ENCODE data around the gene COL6A6. TPM values are rescaled to one million over a fixed set of nuclear protein-coding genes. Genes with fewer than 3 reads are reported as not detected.

The COL6A6 gene
- total RNA-seq, 1 experiment from 2014 or later: not detected

DNA sequence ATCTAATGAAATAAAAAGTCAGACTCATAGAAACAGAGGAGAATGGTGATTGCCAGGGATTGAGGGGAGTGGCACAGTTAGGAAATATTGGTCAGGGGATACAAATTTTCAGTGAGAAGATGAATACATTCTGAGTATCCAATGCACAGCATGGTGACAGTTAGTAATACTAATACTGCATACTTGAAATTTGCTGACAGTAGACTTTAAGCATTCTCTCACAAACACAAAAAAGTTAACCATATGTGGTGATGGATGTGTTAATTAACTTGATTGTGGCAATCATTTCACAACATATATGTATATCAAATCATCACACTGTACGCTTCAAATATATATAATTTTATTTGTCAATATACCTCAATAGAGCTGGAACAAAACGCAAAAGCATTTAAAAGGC is 9.2 kb upstream of the COL6A6 start:
- no peak overlapping the region for H3K4me2 ChIP-seq
- no peaks in the 10 kb centered on the region for H3K9me2 ChIP-seq (ENCODE audit: insufficient read depth)
- CTCF ChIA-PET: no interaction called here
- H3K4me1 ChIP-seq (replicated peaks; ENCODE audit: insufficient read depth): no peaks in the 10 kb centered on the region
- no peaks in the 10 kb centered on the region for H3K36me3 ChIP-seq (ENCODE audit: low read depth)
- no peak overlapping the region for H2AFZ ChIP-seq
- peaks cover 80% of the 10 kb centered on the region for H3K27me3 ChIP-seq (ENCODE audit: insufficient read depth, low read depth)
- DNase-seq: no peak
- no peaks in the 10 kb centered on the region for H3F3A ChIP-seq (ENCODE audit: insufficient read depth, low read depth)
- BruUV-seq (replicated peaks): no TSS peak
- POLR2A ChIA-PET (ENCODE audit: unreplicated experiment): no interaction called here
- no peaks in the 10 kb centered on the region for H3K79me2 ChIP-seq (ENCODE audit: low read depth)
- H3K4me3 ChIP-seq: no peak overlapping the region
- H3K9me3 ChIP-seq (ENCODE audit: insufficient read depth, low read depth): no peaks in the 10 kb centered on the region
- TF ChIP-seq, protein P1, sequence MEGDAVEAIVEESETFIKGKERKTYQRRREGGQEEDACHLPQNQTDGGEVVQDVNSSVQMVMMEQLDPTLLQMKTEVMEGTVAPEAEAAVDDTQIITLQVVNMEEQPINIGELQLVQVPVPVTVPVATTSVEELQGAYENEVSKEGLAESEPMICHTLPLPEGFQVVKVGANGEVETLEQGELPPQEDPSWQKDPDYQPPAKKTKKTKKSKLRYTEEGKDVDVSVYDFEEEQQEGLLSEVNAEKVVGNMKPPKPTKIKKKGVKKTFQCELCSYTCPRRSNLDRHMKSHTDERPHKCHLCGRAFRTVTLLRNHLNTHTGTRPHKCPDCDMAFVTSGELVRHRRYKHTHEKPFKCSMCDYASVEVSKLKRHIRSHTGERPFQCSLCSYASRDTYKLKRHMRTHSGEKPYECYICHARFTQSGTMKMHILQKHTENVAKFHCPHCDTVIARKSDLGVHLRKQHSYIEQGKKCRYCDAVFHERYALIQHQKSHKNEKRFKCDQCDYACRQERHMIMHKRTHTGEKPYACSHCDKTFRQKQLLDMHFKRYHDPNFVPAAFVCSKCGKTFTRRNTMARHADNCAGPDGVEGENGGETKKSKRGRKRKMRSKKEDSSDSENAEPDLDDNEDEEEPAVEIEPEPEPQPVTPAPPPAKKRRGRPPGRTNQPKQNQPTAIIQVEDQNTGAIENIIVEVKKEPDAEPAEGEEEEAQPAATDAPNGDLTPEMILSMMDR (conservative IDR thresholded peaks at IDR 0.05): no peak
- no peak overlapping the region for H3K27ac ChIP-seq
- intact Hi-C loops (cut with micrococcal nuclease; ENCODE audit: unreplicated experiment): no loop called here
- H4K20me1 ChIP-seq (ENCODE audit: insufficient read depth): no peaks in the 10 kb centered on the region

DNA sequence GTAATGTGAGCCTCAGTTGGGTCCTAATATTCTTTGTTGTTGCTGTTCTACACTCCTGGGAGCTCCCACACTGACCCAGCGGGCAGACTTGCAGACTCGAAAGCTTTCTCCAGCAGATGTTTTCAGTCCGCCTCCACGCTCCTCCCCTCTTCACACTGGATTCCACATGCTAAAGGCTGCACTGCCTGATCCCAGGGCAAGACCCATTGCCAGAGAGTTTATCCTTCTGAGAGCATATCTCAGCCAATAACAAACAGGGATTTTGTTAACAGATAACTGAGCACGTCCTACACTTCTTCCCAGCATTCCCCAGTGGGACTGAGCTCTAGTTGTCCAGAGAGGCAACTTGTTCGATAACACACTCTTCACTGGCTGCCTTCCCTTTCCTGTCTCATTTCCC is 8.0 kb upstream of the COL6A6 start:
- ChIA-PET POLR2A (ENCODE audit: unreplicated experiment) (no interaction called here), CTCF (no interaction called here)
- BruUV-seq (replicated peaks): no TSS peak
- no peak overlapping the region for H3K4me3 ChIP-seq
- no peaks in the 10 kb centered on the region for H4K20me1 ChIP-seq (ENCODE audit: insufficient read depth)
- no peaks in the 10 kb centered on the region for H3F3A ChIP-seq (ENCODE audit: insufficient read depth, low read depth)
- no peak overlapping the region for H3K4me2 ChIP-seq
- H3K79me2 ChIP-seq (ENCODE audit: low read depth): no peaks in the 10 kb centered on the region
- H3K9me3 ChIP-seq (ENCODE audit: insufficient read depth, low read depth): no peaks in the 10 kb centered on the region
- H2AFZ ChIP-seq: no peak overlapping the region; the same call in 1 of the 2 replicates
- intact Hi-C loops (cut with micrococcal nuclease; ENCODE audit: unreplicated experiment): no loop called here
- H3K27me3 ChIP-seq (ENCODE audit: insufficient read depth, low read depth): peaks cover 70% of the 10 kb centered on the region
- H3K4me1 ChIP-seq (replicated peaks; ENCODE audit: insufficient read depth): no peaks in the 10 kb centered on the region
- no peak for TF ChIP-seq EZH2 (IDR thresholded peaks at IDR 0.05; ENCODE audit: low read depth)
- TF ChIP-seq, protein P1 (conservative IDR thresholded peaks at IDR 0.05): no peak
- no peak overlapping the region for H3K27ac ChIP-seq
- H3K9me2 ChIP-seq (ENCODE audit: insufficient read depth): no peaks in the 10 kb centered on the region
- no peak for DNase-seq
- no peaks in the 10 kb centered on the region for H3K36me3 ChIP-seq (ENCODE audit: low read depth)

DNA sequence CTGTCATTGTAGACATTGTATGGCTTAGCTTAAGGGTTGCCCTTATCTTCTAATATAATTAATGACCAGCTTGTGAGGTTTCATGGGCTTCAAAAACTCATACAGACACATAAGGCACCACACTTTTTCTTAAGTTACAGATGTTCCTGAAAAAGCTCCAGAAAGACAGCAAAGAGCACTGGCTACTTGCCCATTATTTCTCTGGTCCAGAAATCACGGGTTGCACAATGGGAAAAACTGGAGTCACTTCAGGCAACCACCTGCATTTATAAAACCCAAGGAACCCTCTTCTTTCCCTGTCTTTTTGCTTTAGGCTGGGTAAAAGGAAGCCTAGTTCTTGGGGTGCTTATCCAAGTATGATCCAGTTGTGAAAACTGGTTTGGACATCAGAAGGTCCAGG is 2.3 kb upstream of the COL6A6 start:
- Histone ChIP-seq H3K4me2 (no peak overlapping the region), H2AFZ (no peak overlapping the region), H3K27me3 (ENCODE audit: insufficient read depth, low read depth) (peaks cover 49% of the 10 kb centered on the region), H3K9me3 (ENCODE audit: insufficient read depth, low read depth) (no peaks in the 10 kb centered on the region), H3K4me3 (no peak overlapping the region), H3K9me2 (ENCODE audit: insufficient read depth) (no peaks in the 10 kb centered on the region), H3K79me2 (ENCODE audit: low read depth) (no peaks in the 10 kb centered on the region), H3K4me1 (replicated peaks; ENCODE audit: insufficient read depth) (no peaks in the 10 kb centered on the region), H3K36me3 (ENCODE audit: low read depth) (no peaks in the 10 kb centered on the region), H3K27ac (no peak overlapping the region), H3F3A (ENCODE audit: insufficient read depth, low read depth) (no peaks in the 10 kb centered on the region), H4K20me1 (ENCODE audit: insufficient read depth) (no peaks in the 10 kb centered on the region)
- POLR2A ChIA-PET (ENCODE audit: unreplicated experiment): no interaction called here
- DNase-seq: no peak
- CTCF ChIA-PET: no interaction called here
- intact Hi-C loops (cut with micrococcal nuclease; ENCODE audit: unreplicated experiment): no loop called here
- BruUV-seq (replicated peaks): no TSS peak
- TF ChIP-seq, protein P1 (conservative IDR thresholded peaks at IDR 0.05): no peak
- no peak for TF ChIP-seq EZH2 (IDR thresholded peaks at IDR 0.05; ENCODE audit: low read depth)

Measured in PC-9 (cell line).